NB4 (cell line): Measurements from ENCODE around the gene CEMP1.
"Not testable (repeated sequence)": the region's sequence is repeated elsewhere in the genome, so short reads cannot be mapped to it uniquely, and the experiment has no call there.

ENCODE experiments used
- MYC ChIP-seq: IDR thresholded peaks from 2 replicates; pipeline ENCODE4 v1.6.1; 2011; ENCODE audit warnings: low read depth, low read length
- POLR2A ChIP-seq: IDR thresholded peaks from 2 replicates; pipeline ENCODE4 v1.6.1; 2011; ENCODE audit warnings: mild to moderate bottlenecking; ENCODE audit not compliant: insufficient read length; ENCODE audit errors: extremely low read depth

DNA sequence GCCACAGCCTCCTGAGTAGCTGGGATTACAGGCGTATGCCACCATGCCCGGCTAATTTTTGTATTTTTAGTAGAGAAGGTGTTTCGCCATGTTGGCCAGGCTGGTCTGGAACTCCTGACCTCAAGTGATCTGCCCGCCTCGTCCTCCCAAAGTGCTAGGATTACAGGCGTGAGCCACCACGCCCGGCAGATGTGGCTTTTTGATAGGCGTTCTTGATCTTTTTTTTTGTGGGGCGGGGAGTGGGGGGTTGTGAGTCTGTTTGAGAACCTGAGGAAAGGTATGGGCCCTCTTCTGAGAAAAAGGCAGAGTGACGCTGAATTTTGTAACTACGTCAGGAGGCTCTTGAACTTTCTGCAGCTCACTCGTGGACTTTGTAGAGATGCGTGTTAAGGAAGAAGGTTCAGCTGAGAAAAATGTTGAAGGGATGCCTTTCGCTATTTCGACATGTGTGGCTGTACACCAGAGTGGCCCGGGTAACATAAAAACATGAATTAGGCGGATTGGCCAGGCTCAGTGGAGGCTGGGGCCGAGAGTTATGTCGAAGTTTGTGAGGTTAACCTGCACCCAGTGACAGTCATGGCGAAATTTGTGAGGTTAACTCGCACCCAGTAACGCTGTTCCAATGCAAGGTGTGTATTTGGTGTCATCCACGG, 8.1 kb upstream of the CEMP1 start:
- TF ChIP-seq POLR2A, MYC: not testable (repeated sequence)
